GM10266 (cell line): Measurements from ENCODE around the gene KATNAL1.

ENCODE experiments used
- DNase-seq: peaks from one replicate; pipeline ENCODE4 v3.0.0; 2012; ENCODE audit errors: extremely low spot score
- CTCF ChIP-seq: IDR thresholded peaks from 2 replicates; pipeline ENCODE4 v1.5.1; 2012; ENCODE audit warnings: mild to moderate bottlenecking, low read depth; ENCODE audit not compliant: control insufficient read depth, insufficient read depth; ENCODE audit errors: missing control alignments

Gene KATNAL1

GRCh38 chr13:30319130-30319529 lies 11.8 kb upstream of the KATNAL1 start:
- no peak for TF ChIP-seq CTCF
- DNase-seq, result no peak

GRCh38 chr13:30318026-30318425 lies 10.7 kb upstream of the KATNAL1 start:
- no peak for TF ChIP-seq CTCF
- no peak for DNase-seq

GRCh38 chr13:30314562-30314961 lies 7.2 kb upstream of the KATNAL1 start:
- DNase-seq, result no peak
- TF ChIP-seq CTCF, result no peak

- DNase-seq, result no peak
- TF ChIP-seq CTCF, result no peak
Measured at GRCh38 chr13:30314069-30314468, 6.7 kb upstream of the KATNAL1 start.

GRCh38 chr13:30313311-30313710 lies 6.0 kb upstream of the KATNAL1 start:
- TF ChIP-seq CTCF, result no peak
- DNase-seq, result no peak

- TF ChIP-seq CTCF, result no peak
- DNase-seq, result no peak
Measured at GRCh38 chr13:30312904-30313303, 5.6 kb upstream of the KATNAL1 start.

GRCh38 chr13:30308548-30308947 lies 1.2 kb upstream of the KATNAL1 start:
- no peak for TF ChIP-seq CTCF
- peak; percentile 24 for DNase-seq
